Neuronal stem cell (in vitro differentiated cells): Measurements from ENCODE around the gene FKBP9.
"Not testable (repeated sequence)": the region's sequence is repeated elsewhere in the genome, so short reads cannot be mapped to it uniquely, and the experiment has no call there.

Experiments
- DNase-seq: peaks from one replicate; pipeline ENCODE4 v3.0.0-alpha.2; 2013; ENCODE audit warnings: low spot score
- H2AFZ ChIP-seq: one replicate; pipeline ENCODE4 v1.6.1; 2013; ENCODE audit warnings: mild to moderate bottlenecking, low read length, inconsistent platforms
- H2AK5ac ChIP-seq: 2 replicates; pipeline ENCODE4 v1.6.1; 2013; ENCODE audit warnings: low read depth, mild to moderate bottlenecking, inconsistent platforms, low read length, moderate library complexity, mixed read lengths
- H2BK120ac ChIP-seq: 2 replicates; pipeline ENCODE4 v1.6.1; 2013; ENCODE audit warnings: low read depth, mild to moderate bottlenecking, inconsistent platforms, low read length, moderate library complexity, mixed read lengths
- H2BK12ac ChIP-seq: one replicate; pipeline ENCODE4 v1.6.1; 2013; ENCODE audit warnings: low read length, inconsistent platforms
- H2BK15ac ChIP-seq: 2 replicates; pipeline ENCODE4 v1.6.1; 2013; ENCODE audit warnings: mild to moderate bottlenecking, low read length, inconsistent platforms, mixed read lengths
- H2BK5ac ChIP-seq: one replicate; pipeline ENCODE4 v1.6.1; 2013; ENCODE audit warnings: inconsistent platforms, mild to moderate bottlenecking, low read length, moderate library complexity
- H3K14ac ChIP-seq: one replicate; pipeline ENCODE4 v1.6.1; 2013; ENCODE audit warnings: low read length, inconsistent platforms
- H3K18ac ChIP-seq: 2 replicates; pipeline ENCODE4 v1.6.1; 2013; ENCODE audit warnings: low read length, inconsistent platforms
- H3K23ac ChIP-seq: 2 replicates; pipeline ENCODE4 v1.6.1; 2013; ENCODE audit warnings: low read depth, mild to moderate bottlenecking, mixed read lengths, low read length, inconsistent platforms; ENCODE audit not compliant: poor library complexity
- H3K27ac ChIP-seq: replicated peaks from 3 replicates; pipeline ENCODE4 v1.5.1; 2013; ENCODE audit warnings: low read length, inconsistent platforms
- H3K27me3 ChIP-seq, 3 experiments: 2 replicates each; pipeline ENCODE4 v1.6.1; 2013; ENCODE audit warnings: low read length in 3 of 3, mild to moderate bottlenecking in 2 of 3, inconsistent platforms in 1 of 3, low read depth in 1 of 3, mixed read lengths in 1 of 3, moderate library complexity in 1 of 3; ENCODE audit not compliant: control insufficient read depth in 3 of 3, insufficient read depth in 3 of 3
- H3K36me3 ChIP-seq, 2 donors: replicated peaks in 1 of 2; 2 replicates each; pipeline ENCODE4 v1.6.1; 2013; ENCODE audit warnings: low read length in 2 of 2; ENCODE audit not compliant: control insufficient read depth in 2 of 2, insufficient read depth in 2 of 2
- H3K4ac ChIP-seq: 2 replicates; pipeline ENCODE4 v1.6.1; 2013; ENCODE audit warnings: inconsistent platforms, mild to moderate bottlenecking, low read length, moderate library complexity
- H3K4me1 ChIP-seq, 2 donors: 1 replicate in 1 of 2; 2 replicates in 1 of 2; pipeline ENCODE4 v1.6.1; 2013; ENCODE audit warnings: low read length in 2 of 2, low read depth in 1 of 2; ENCODE audit not compliant: control insufficient read depth in 2 of 2, insufficient read depth in 1 of 2
- H3K4me2 ChIP-seq: one replicate; pipeline ENCODE4 v1.6.1; 2013; ENCODE audit warnings: mild to moderate bottlenecking, low read length, inconsistent platforms; ENCODE audit not compliant: insufficient read depth, poor library complexity, severe bottlenecking
- H3K4me3 ChIP-seq, 2 donors: 2 replicates each; pipeline ENCODE4 v1.5.1; 2013; ENCODE audit warnings: low read length in 2 of 2, mild to moderate bottlenecking in 2 of 2, inconsistent platforms in 1 of 2, moderate library complexity in 1 of 2
- H3K79me1 ChIP-seq: one replicate; pipeline ENCODE4 v1.6.1; 2013; ENCODE audit warnings: low read depth, mild to moderate bottlenecking, inconsistent platforms, low read length, moderate library complexity
- H3K9ac ChIP-seq: one replicate; pipeline ENCODE4 v1.6.1; 2013; ENCODE audit warnings: mild to moderate bottlenecking, low read depth, low read length, inconsistent platforms; ENCODE audit not compliant: poor library complexity
- H3K9me3 ChIP-seq, 2 donors: replicated peaks in 1 of 2; 2 replicates each; pipeline versions ENCODE3 to v1.6.1; 2013; ENCODE audit warnings: low read length in 2 of 2, mild to moderate bottlenecking in 2 of 2, inconsistent platforms in 1 of 2, low read depth in 1 of 2, mixed read lengths in 1 of 2, moderate library complexity in 1 of 2; ENCODE audit not compliant: control insufficient read depth in 2 of 2, insufficient read depth in 1 of 2
- H4K8ac ChIP-seq: one replicate; pipeline ENCODE4 v1.6.1; 2013; ENCODE audit warnings: low read depth, mild to moderate bottlenecking, inconsistent platforms, low read length, moderate library complexity
- H4K91ac ChIP-seq: one replicate; pipeline ENCODE4 v1.6.1; 2013; ENCODE audit warnings: low read length, low read depth, mild to moderate bottlenecking, inconsistent platforms; ENCODE audit not compliant: poor library complexity
- WGBS, 2 donors: extraction: QIAGEN DNeasy Blood & Tissue Kit; methylation state at CpG; one replicate each; pipeline ENCODE4 v1.1.7; 2013; ENCODE audit warnings: missing lambda C conversion rate in 2 of 2, mixed read lengths in 1 of 2; ENCODE audit not compliant: insufficient read length in 2 of 2, insufficient replicate concordance in 1 of 2; ENCODE audit errors: extremely low coverage in 2 of 2; 5-methylcytosine and 5-hydroxymethylcytosine counted together

The FKBP9 gene

GRCh38 chr7:32916006-32916405 lies 41.2 kb upstream of the FKBP9 start:
- H3K9me3 ChIP-seq, result no peaks in the 10 kb centered on the region
- no peak overlapping the region for H3K23ac ChIP-seq
- no peaks in the 10 kb centered on the region for H3K27me3 ChIP-seq
- no peak overlapping the region for H3K4ac ChIP-seq
- no peak overlapping the region for H2AFZ ChIP-seq
- H3K4me2 ChIP-seq, result no peak overlapping the region
- H3K79me1 ChIP-seq, result no peaks in the 10 kb centered on the region
- H4K8ac ChIP-seq, result no peak overlapping the region
- H3K4me3 ChIP-seq, result no peak overlapping the region
- H3K14ac ChIP-seq, result no peak overlapping the region
- DNase-seq, result no peak
- H2BK120ac ChIP-seq, result no peak overlapping the region
- H3K36me3 ChIP-seq, result peaks cover 4 to 73% of the 10 kb centered on the region in 2 donors
- no peak overlapping the region for H2BK12ac ChIP-seq
- H3K18ac ChIP-seq, result no peak overlapping the region
- no peak overlapping the region for H2AK5ac ChIP-seq
- H3K27ac ChIP-seq, result no peak overlapping the region
- no peak overlapping the region for H2BK15ac ChIP-seq
- H3K9ac ChIP-seq, result no peak overlapping the region
- no peaks in the 10 kb centered on the region for H3K4me1 ChIP-seq
- WGBS, 2 donors, result no CpG with 5 or more reads among the region's 3 CpGs
- H2BK5ac ChIP-seq, result no peak overlapping the region
- no peak overlapping the region for H4K91ac ChIP-seq

GRCh38 chr7:32916994-32917393 lies 40.2 kb upstream of the FKBP9 start:
- H4K91ac ChIP-seq, H3K9me3 ChIP-seq, H3K23ac ChIP-seq, H2AFZ ChIP-seq, H3K79me1 ChIP-seq, H3K18ac ChIP-seq, H2BK12ac ChIP-seq, H3K27ac ChIP-seq, H2BK15ac ChIP-seq, H2AK5ac ChIP-seq, H2BK5ac ChIP-seq, H3K4me1 ChIP-seq, H3K27me3 ChIP-seq, H2BK120ac ChIP-seq, H3K9ac ChIP-seq, H4K8ac ChIP-seq, H3K4me2 ChIP-seq, H3K4ac ChIP-seq, DNase-seq, H3K14ac ChIP-seq, H3K4me3 ChIP-seq: not testable (repeated sequence)
- H3K36me3 ChIP-seq, result peaks cover 6 to 83% of the 10 kb centered on the region in 2 donors
- whole genome bisulfite sequencing, 2 donors, result no CpG with 5 or more reads among the region's 7 CpGs

- peaks cover 0 to 2% of the 10 kb centered on the region in 2 donors for H3K9me3 ChIP-seq
- H3K9ac ChIP-seq, result no peak overlapping the region
- no peak overlapping the region for H3K27ac ChIP-seq
- no peak overlapping the region for H3K4me2 ChIP-seq
- H3K4me3 ChIP-seq, result no peak overlapping the region
- H3K4ac ChIP-seq, result no peak overlapping the region
- H2BK12ac ChIP-seq, result no peak overlapping the region
- H4K91ac ChIP-seq, result no peak overlapping the region
- H4K8ac ChIP-seq, result no peak overlapping the region
- peaks cover 3 to 9% of the 10 kb centered on the region in 2 donors for H3K4me1 ChIP-seq
- no peak overlapping the region for H3K23ac ChIP-seq
- H3K14ac ChIP-seq, result no peak overlapping the region
- peaks cover 3 to 87% of the 10 kb centered on the region in 2 donors for H3K36me3 ChIP-seq
- no peak overlapping the region for H2AFZ ChIP-seq
- no peak overlapping the region for H2BK15ac ChIP-seq
- H2BK120ac ChIP-seq, result no peak overlapping the region
- H2BK5ac ChIP-seq, result no peak overlapping the region
- H3K27me3 ChIP-seq, result no peaks in the 10 kb centered on the region
- H3K79me1 ChIP-seq, result no peaks in the 10 kb centered on the region
- no peak for DNase-seq
- WGBS, 2 donors, result no CpG with 5 or more reads among the region's 2 CpGs
- no peak overlapping the region for H3K18ac ChIP-seq
- H2AK5ac ChIP-seq, result no peak overlapping the region
These were observed 35.3 kb upstream of the FKBP9 start for GRCh38 chr7:32921896-32922295.

GRCh38 chr7:32928785-32929298 lies 28.4 kb upstream of the FKBP9 start:
- no peak overlapping the region for H2BK120ac ChIP-seq
- H3K27me3 ChIP-seq, result no peaks in the 10 kb centered on the region
- no peak overlapping the region for H3K27ac ChIP-seq
- H3K14ac ChIP-seq, result no peak overlapping the region
- no CpG with 5 or more reads among the region's 2 CpGs for WGBS, 2 donors
- H3K36me3 ChIP-seq, result peaks cover 2 to 88% of the 10 kb centered on the region in 2 donors
- H3K18ac ChIP-seq, result no peak overlapping the region
- H2BK12ac ChIP-seq, result no peak overlapping the region
- no peak for DNase-seq
- no peak overlapping the region for H4K8ac ChIP-seq
- H2AFZ ChIP-seq, result no peak overlapping the region
- H3K4me3 ChIP-seq, result no peak overlapping the region
- no peaks in the 10 kb centered on the region for H3K79me1 ChIP-seq
- no peak overlapping the region for H2BK15ac ChIP-seq
- no peak overlapping the region for H2AK5ac ChIP-seq
- H3K9ac ChIP-seq, result no peak overlapping the region
- H3K4me2 ChIP-seq, result no peak overlapping the region
- H3K4ac ChIP-seq, result no peak overlapping the region
- H3K23ac ChIP-seq, result no peak overlapping the region
- H2BK5ac ChIP-seq, result no peak overlapping the region
- peaks cover 0 to 2% of the 10 kb centered on the region in 2 donors for H3K9me3 ChIP-seq
- peaks cover 0 to 7% of the 10 kb centered on the region in 2 donors for H3K4me1 ChIP-seq
- H4K91ac ChIP-seq, result no peak overlapping the region
